Smooth muscle cell (in vitro differentiated cells): ENCODE measurements around the gene SRC. TPM values are rescaled to one million over a fixed set of nuclear protein-coding genes. Genes with fewer than 3 reads are reported as not detected.

Experiments
- DNase-seq: peaks from one replicate; lab custom pipeline; 2025; ENCODE audit not compliant: unreplicated experiment; lab: John Stamatoyannopoulos, UW
- H2AFZ ChIP-seq: fragments of 200-600 bp; sonication (generic); 2 replicates; pipeline ENCODE4 v1.6.0; 2016; ENCODE audit warnings: antibody characterized with exemption, low read depth, mild to moderate bottlenecking
- H3F3A ChIP-seq: fragments of 200-600 bp; sonication (generic); 2 replicates; pipeline ENCODE4 v1.6.0; 2017; ENCODE audit warnings: antibody characterized with exemption, low read depth
- H3K27ac ChIP-seq: fragments of 200-600 bp; sonication (generic); 2 replicates; pipeline ENCODE4 v1.5.1; 2016; ENCODE audit warnings: low read depth, mild to moderate bottlenecking
- H3K27me3 ChIP-seq: fragments of 200-600 bp; sonication (generic); 2 replicates; pipeline ENCODE4 v1.6.1; 2016; ENCODE audit warnings: low read depth, mild to moderate bottlenecking
- H3K36me3 ChIP-seq: fragments of 200-600 bp; sonication (generic); 2 replicates; pipeline ENCODE4 v1.5.1; 2016; ENCODE audit warnings: low read depth
- H3K4me1 ChIP-seq: fragments of 200-600 bp; sonication (generic); 2 replicates; pipeline ENCODE4 v1.5.1; 2016; ENCODE audit warnings: low read depth
- H3K4me2 ChIP-seq: fragments of 200-600 bp; sonication (generic); 2 replicates; pipeline ENCODE4 v1.6.0; 2016; ENCODE audit warnings: mild to moderate bottlenecking
- H3K4me3 ChIP-seq: fragments of 200-600 bp; sonication (generic); 2 replicates; pipeline ENCODE4 v1.5.1; 2016; ENCODE audit warnings: mild to moderate bottlenecking
- H3K79me2 ChIP-seq: fragments of 200-600 bp; sonication (generic); 2 replicates; pipeline ENCODE4 v1.6.0; 2016; ENCODE audit warnings: low read depth, mild to moderate bottlenecking
- H3K9ac ChIP-seq: fragments of 200-600 bp; sonication (generic); 2 replicates; pipeline ENCODE4 v1.6.0; 2016; ENCODE audit warnings: low read depth
- H3K9me3 ChIP-seq: fragments of 200-600 bp; sonication (generic); replicated peaks from 2 replicates; pipeline ENCODE4 v1.5.1; 2016; ENCODE audit warnings: low read depth
- H4K20me1 ChIP-seq: fragments of 200-600 bp; sonication (generic); 2 replicates; pipeline ENCODE4 v1.6.0; 2016; ENCODE audit warnings: low read depth
- WGBS: methylation state at CpG from one replicate; pipeline ENCODE4 v1.1.7; 2016; ENCODE audit warnings: low lambda C conversion rate; 5-methylcytosine and 5-hydroxymethylcytosine counted together
- polyA plus RNA-seq: library from polyadenylated mRNA; unstranded; fragments of >200 nt; fragmentation: Nextera tagmentation; extraction: Ambion mirVana; gene quantifications from 2 replicates; pipeline ENCODE4 v1.2.1, GENCODE V29; 2016
- total RNA-seq: library from RNA; depleted of rRNA; stranded (reverse); fragments of >200 nt; gene quantifications from 2 replicates; pipeline ENCODE4 v1.2.3, GENCODE V29; 2014
- TF ChIP-seq, protein P1 (sequence below): fragments of 200-600 bp; sonication (generic); IDR thresholded peaks from 2 replicates; pipeline ENCODE4 v1.5.1; 2017; ENCODE audit warnings: borderline replicate concordance, mild to moderate bottlenecking, antibody characterized with exemption; ENCODE audit not compliant: insufficient read depth, poor library complexity, severe bottlenecking

Gene SRC
- total and polyA plus RNA-seq, 2 experiments from 2014 or later = 26.0 to 36.5 TPM

- Histone ChIP-seq H3K27ac (peak overlapping the region; percentile 45), H3K36me3 (no peaks in the 10 kb centered on the region), H3K9ac (peak overlapping the region; percentile 87), H3K79me2 (peaks cover 70% of the 10 kb centered on the region), H3F3A (no peaks in the 10 kb centered on the region), H3K27me3 (no peaks in the 10 kb centered on the region), H3K4me3 (peak overlapping the region; percentile 80), H3K4me2 (peak overlapping the region; percentile 94), H2AFZ (no peak overlapping the region), H3K4me1 (peaks cover 6% of the 10 kb centered on the region), H4K20me1 (peaks cover 57% of the 10 kb centered on the region), H3K9me3 (no peaks in the 10 kb centered on the region)
- TF ChIP-seq, protein P1, sequence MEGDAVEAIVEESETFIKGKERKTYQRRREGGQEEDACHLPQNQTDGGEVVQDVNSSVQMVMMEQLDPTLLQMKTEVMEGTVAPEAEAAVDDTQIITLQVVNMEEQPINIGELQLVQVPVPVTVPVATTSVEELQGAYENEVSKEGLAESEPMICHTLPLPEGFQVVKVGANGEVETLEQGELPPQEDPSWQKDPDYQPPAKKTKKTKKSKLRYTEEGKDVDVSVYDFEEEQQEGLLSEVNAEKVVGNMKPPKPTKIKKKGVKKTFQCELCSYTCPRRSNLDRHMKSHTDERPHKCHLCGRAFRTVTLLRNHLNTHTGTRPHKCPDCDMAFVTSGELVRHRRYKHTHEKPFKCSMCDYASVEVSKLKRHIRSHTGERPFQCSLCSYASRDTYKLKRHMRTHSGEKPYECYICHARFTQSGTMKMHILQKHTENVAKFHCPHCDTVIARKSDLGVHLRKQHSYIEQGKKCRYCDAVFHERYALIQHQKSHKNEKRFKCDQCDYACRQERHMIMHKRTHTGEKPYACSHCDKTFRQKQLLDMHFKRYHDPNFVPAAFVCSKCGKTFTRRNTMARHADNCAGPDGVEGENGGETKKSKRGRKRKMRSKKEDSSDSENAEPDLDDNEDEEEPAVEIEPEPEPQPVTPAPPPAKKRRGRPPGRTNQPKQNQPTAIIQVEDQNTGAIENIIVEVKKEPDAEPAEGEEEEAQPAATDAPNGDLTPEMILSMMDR = no peak
- no peak for DNase-seq
- 92% methylated on average over 7 of the region's 7 CpGs for WGBS
These were observed 1.4 kb downstream of the SRC start for GRCh38 chr20:37347347-37347823.

DNA sequence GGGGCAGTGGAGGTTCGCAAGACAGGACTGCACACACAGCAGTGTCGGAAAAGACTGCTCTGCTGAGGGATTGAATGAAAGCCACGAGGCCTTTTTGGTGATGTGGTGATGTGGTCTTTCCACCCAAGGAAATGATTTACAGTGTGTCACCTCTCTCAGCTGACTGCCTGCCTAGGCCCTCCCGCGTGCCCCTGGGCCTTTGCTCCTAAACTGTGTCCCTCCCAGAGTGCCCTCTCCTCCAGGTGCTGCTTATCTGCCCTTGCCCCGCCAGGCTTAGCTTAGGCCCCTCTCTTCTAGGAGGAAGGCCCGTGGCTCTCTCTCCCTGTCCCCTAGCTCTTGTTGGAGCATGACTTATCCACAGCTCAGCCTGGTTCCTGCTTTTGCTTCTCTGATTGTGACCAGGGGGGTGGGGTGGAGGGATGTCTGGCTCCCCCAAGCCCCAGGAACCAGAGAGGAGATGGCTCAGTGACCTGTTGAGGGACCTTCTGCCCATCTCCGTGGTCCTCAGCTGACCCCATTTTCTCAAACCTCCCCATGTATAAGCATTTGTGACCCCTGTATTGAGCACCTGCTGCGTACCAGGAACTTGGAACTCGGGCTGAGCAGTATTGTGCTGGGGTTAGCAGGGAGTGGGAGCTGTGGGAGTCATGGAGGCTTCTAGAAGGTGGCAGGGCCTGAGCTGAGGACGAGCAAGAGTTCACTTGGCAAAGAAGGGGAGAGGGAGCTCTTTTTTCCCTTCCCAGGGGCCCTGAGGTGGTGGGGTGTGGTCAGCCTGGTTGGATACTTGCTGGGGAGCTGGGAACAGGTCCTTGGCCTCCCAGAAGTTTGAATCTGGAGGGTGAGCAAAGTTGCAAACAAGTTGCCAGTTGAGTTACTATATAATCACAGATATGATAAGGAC, 2.2 kb downstream of the SRC start:
- DNase-seq = no peak
- Histone ChIP-seq H3K36me3 (no peaks in the 10 kb centered on the region), H4K20me1 (peaks cover 65% of the 10 kb centered on the region), H3K79me2 (peaks cover 78% of the 10 kb centered on the region), H3K27me3 (no peaks in the 10 kb centered on the region), H3K4me3 (peak overlapping the region; percentile 80), H3K9me3 (no peaks in the 10 kb centered on the region), H3F3A (no peaks in the 10 kb centered on the region), H3K4me2 (peak overlapping the region; percentile 94), H3K27ac (peak overlapping the region; percentile 45), H3K9ac (no peak overlapping the region), H3K4me1 (peaks cover 6% of the 10 kb centered on the region), H2AFZ (no peak overlapping the region)
- TF ChIP-seq, protein P1 = no peak
- 75% methylated on average over 11 of the region's 11 CpGs for WGBS

DNA sequence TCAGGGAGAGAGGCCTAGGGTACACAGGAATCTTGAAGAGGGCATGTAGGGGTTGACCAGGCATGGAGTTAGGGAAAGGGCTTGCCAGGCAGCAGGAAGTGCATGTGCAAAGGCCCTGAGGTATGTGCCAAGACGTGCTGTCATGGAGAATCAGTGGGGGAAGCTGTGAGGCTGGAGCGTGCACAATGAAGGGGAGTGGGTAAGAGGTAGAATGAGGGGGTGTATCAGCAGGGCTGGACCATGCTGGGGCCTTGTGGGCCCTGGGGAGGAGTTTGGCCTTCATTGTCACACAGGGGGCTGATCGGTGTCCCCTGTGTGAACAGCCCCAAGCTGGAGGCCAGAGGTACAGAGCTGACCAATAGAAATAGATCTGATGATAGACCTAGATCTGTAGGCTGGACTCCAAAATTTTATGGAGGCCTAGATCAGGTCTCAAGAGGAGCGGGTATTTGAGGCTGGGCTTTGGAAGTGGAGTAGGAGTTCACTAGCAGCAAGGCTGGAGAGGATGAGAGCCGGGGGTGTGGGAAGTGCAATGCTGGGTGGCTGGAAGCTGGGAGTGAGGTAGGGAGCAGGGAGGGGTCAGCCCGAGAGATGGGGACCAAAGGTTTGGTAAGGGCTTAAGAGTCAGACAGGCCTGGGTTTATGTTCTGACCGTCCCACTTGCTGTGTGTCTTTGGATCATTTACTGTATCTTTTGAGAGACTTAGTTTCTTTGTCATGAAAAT, 3.0 kb downstream of the SRC start:
- H3K9me3 ChIP-seq = no peaks in the 10 kb centered on the region
- TF ChIP-seq, protein P1 = no peak
- H3K27ac ChIP-seq = peak overlapping the region; percentile 59
- no peak overlapping the region for H3K9ac ChIP-seq
- H3F3A ChIP-seq = no peaks in the 10 kb centered on the region
- peaks cover 6% of the 10 kb centered on the region for H3K4me1 ChIP-seq
- H3K4me3 ChIP-seq = no peak overlapping the region
- no peaks in the 10 kb centered on the region for H3K36me3 ChIP-seq
- peaks cover 86% of the 10 kb centered on the region for H3K79me2 ChIP-seq
- no peak overlapping the region for H2AFZ ChIP-seq
- H3K27me3 ChIP-seq = no peaks in the 10 kb centered on the region
- peaks cover 73% of the 10 kb centered on the region for H4K20me1 ChIP-seq
- WGBS = 91% methylated on average over 7 of the region's 7 CpGs
- H3K4me2 ChIP-seq = no peak overlapping the region
- DNase-seq = no peak
